GM12878 (cell line): ENCODE results near the gene TEX264. TPM values are rescaled to one million over a fixed set of nuclear protein-coding genes. Genes with fewer than 3 reads are reported as not detected.

Experiments used
- ATAC-seq: fragments of 200-7000 bp; cut with Tn5 transposase; 3 replicates; pipeline ENCODE4 v1.9.1; 2020; ENCODE audit warnings: mild to moderate bottlenecking, moderate library complexity
- BruUV-seq: library from RNA; stranded (reverse); fragments of 400-500 nt; replicated peaks from 2 replicates; lab custom pipeline; 2021; lab: Mats Ljungman, UMichigan
- CTCF ChIA-PET: fragments of 300-600 bp; sonication (Branson Sonifier 250); formaldehyde crosslinking; extraction: SDS; loops from one replicate; lab custom pipeline; 2021; ENCODE audit warnings: inconsistent platforms; lab: Yijun Ruan, JAX
- POLR2A ChIA-PET: fragments of 350-600 bp; formaldehyde crosslinking; extraction: SDS; loops from one replicate; lab custom pipeline; 2021; ENCODE audit warnings: inconsistent platforms; lab: Charles Lee
- RAD21 ChIA-PET: fragments of 300-600 bp; sonication (Branson Sonifier 250); formaldehyde crosslinking; loops from one replicate; lab custom pipeline; 2023; ENCODE audit warnings: antibody characterized with exemption; ENCODE audit not compliant: unreplicated experiment; lab: Charles Lee
- SMC1A ChIA-PET: fragments of 300-600 bp; sonication (Branson Sonifier 250); formaldehyde crosslinking; loops from one replicate; lab custom pipeline; 2023; ENCODE audit not compliant: unreplicated experiment, uncharacterized antibody; lab: Charles Lee
- DNase-seq: peaks from one replicate; pipeline ENCODE4 v3.0.0-alpha.2; 2011; ENCODE audit warnings: low read depth, low spot score
- FAIRE-seq: peaks from 3 replicates; lab custom pipeline; 2011; peaks lifted over from hg19 to GRCh38; lab: Jason Lieb, UNC
- H2AFZ ChIP-seq: 2 replicates; pipeline ENCODE4 v1.6.0; 2011; ENCODE audit warnings: low read depth, low read length, control low read depth; ENCODE audit not compliant: control insufficient read depth
- H3K27ac ChIP-seq: 2 replicates; pipeline ENCODE4 v1.5.1; 2011; ENCODE audit warnings: control low read depth; ENCODE audit not compliant: control insufficient read depth, insufficient read depth
- H3K27me3 ChIP-seq, 2 experiments: replicated peaks in 1 of 2; 2 replicates each; pipeline versions ENCODE4 v1.6.0 to v1.6.1; 2011; ENCODE audit warnings: low read length in 1 of 2; ENCODE audit not compliant: control insufficient read depth in 2 of 2, insufficient read depth in 2 of 2
- H3K36me3 ChIP-seq, 2 experiments: 2 replicates each; pipeline ENCODE4 v1.5.1; 2011; ENCODE audit warnings: low read length in 1 of 2; ENCODE audit not compliant: control insufficient read depth in 2 of 2, insufficient read depth in 2 of 2
- H3K4me1 ChIP-seq: 2 replicates; pipeline ENCODE4 v1.6.1; 2011; ENCODE audit warnings: mild to moderate bottlenecking, low read length, moderate library complexity, mixed read lengths; ENCODE audit not compliant: control insufficient read depth, insufficient read depth
- H3K4me2 ChIP-seq: 2 replicates; pipeline ENCODE4 v1.6.0; 2011; ENCODE audit warnings: control low read depth; ENCODE audit not compliant: control insufficient read depth, insufficient read depth
- H3K4me3 ChIP-seq: fragments of 200-600 bp; sonication (generic); 2 replicates; pipeline ENCODE4 v1.5.1; 2016
- H3K79me2 ChIP-seq: 2 replicates; pipeline ENCODE4 v1.6.0; 2011; ENCODE audit warnings: low read length; ENCODE audit not compliant: control insufficient read depth, insufficient read depth
- H3K9ac ChIP-seq: 2 replicates; pipeline ENCODE4 v1.8.0; 2011; ENCODE audit warnings: low read length, control low read depth, mixed read lengths; ENCODE audit not compliant: control insufficient read depth, insufficient read depth
- H3K9me3 ChIP-seq: replicated peaks from 3 replicates; pipeline ENCODE4 v1.5.1; 2011; ENCODE audit warnings: mild to moderate bottlenecking, low read length; ENCODE audit not compliant: control insufficient read depth, insufficient read depth
- H4K20me1 ChIP-seq: 2 replicates; pipeline ENCODE4 v1.6.0; 2011; ENCODE audit not compliant: control insufficient read depth, insufficient read depth
- CREM ChIP-seq: IDR thresholded peaks from 2 replicates; pipeline ENCODE4 v1.6.1; 2014; ENCODE audit warnings: antibody characterized with exemption, low read depth
- ETV6 ChIP-seq, 2 experiments: fragments of 450-650 bp in 1 of 2; IDR thresholded peaks in 1 of 2; conservative IDR thresholded peaks in 1 of 2; 2 replicates each; pipeline ENCODE4 v1.6.1; 2014; ENCODE audit warnings: antibody characterized with exemption in 1 of 2, borderline replicate concordance in 1 of 2, low read depth in 1 of 2, mild to moderate bottlenecking in 1 of 2, moderate library complexity in 1 of 2
- FOS ChIP-seq: IDR thresholded peaks from 3 replicates; pipeline ENCODE4 v1.6.1; 2011; ENCODE audit warnings: borderline replicate concordance; ENCODE audit not compliant: insufficient read length; ENCODE audit errors: extremely low read depth
- MTA3 ChIP-seq: IDR thresholded peaks from 2 replicates; pipeline ENCODE4 v1.6.1; 2012; ENCODE audit warnings: low read length, inconsistent platforms, borderline replicate concordance
- PAX8 ChIP-seq: fragments of 450-650 bp; IDR thresholded peaks from 2 replicates; pipeline ENCODE4 v1.6.1; 2017; ENCODE audit warnings: mild to moderate bottlenecking, moderate library complexity
- WGBS: methylation state at CpG from one replicate; pipeline ENCODE4 v1.1.6; 2016; ENCODE audit warnings: low lambda C conversion rate; ENCODE audit not compliant: insufficient replicate concordance, insufficient coverage; ENCODE audit errors: missing lambda C conversion rate; 5-methylcytosine and 5-hydroxymethylcytosine counted together
- in situ Hi-C: fragments of 300-500 bp; cut with MboI; formaldehyde crosslinking; loops from 9 replicates; pipeline ENCODE4 v1.14.3; 2018; ENCODE audit warnings: mixed read lengths
- intact Hi-C: fragments of 100-400 bp; cut with micrococcal nuclease; formaldehyde crosslinking; loops from one replicate; pipeline ENCODE4 v1.14.2; 2022; ENCODE audit not compliant: unreplicated experiment
- polyA plus RNA-seq, 11 experiments: library from polyadenylated mRNA; depleted of rRNA in 4 of 11; unstranded in 6 of 11; stranded (reverse) in 5 of 11; fragments of >200 nt; fragmentation: Nextera tagmentation in 4 of 11; fragmentation: Illumina TruSeq in 1 of 11; extraction: Ambion mirVana in 4 of 11; extraction: Trizol in 1 of 11; gene quantifications; 1 replicate in 1 of 11; 2 replicates in 10 of 11; pipeline versions ENCODE4 v1.2.1 to v1.2.3, GENCODE V29; 2011 to 2016; ENCODE audit warnings: inconsistent platforms in 2 of 11, missing spikeins in 2 of 11, low read depth in 1 of 11
- total RNA-seq, 4 experiments: library from RNA; depleted of rRNA in 3 of 4; stranded (reverse); fragments of >200 nt in 3 of 4; fragmentation: Illumina TruSeq in 1 of 4; extraction: Trizol in 1 of 4; gene quantifications; 2 replicates each; pipeline versions ENCODE4 v1.2.1 to v1.2.3, GENCODE V29; 2013 to 2021
- TF ChIP-seq, protein P1 (sequence below): IDR thresholded peaks from 2 replicates; pipeline ENCODE4 v1.6.1; 2011; ENCODE audit warnings: borderline replicate concordance, low read depth, mild to moderate bottlenecking, moderate library complexity, low read length; ENCODE audit not compliant: insufficient read depth, poor library complexity, severe bottlenecking
- TF ChIP-seq, protein P2 (sequence below): fragments of 450-650 bp; IDR thresholded peaks from 2 replicates; pipeline ENCODE4 v1.6.1; 2018; ENCODE audit warnings: mild to moderate bottlenecking, low read depth, moderate library complexity; ENCODE audit not compliant: partially characterized antibody

Gene TEX264
- total and polyA plus RNA-seq, 10 of the 15 experiments (the other 5 are each of a cell fraction or from before 2014, with no cell fraction given) = 3.6 to 63.0 (median 52.4) TPM

DNA sequence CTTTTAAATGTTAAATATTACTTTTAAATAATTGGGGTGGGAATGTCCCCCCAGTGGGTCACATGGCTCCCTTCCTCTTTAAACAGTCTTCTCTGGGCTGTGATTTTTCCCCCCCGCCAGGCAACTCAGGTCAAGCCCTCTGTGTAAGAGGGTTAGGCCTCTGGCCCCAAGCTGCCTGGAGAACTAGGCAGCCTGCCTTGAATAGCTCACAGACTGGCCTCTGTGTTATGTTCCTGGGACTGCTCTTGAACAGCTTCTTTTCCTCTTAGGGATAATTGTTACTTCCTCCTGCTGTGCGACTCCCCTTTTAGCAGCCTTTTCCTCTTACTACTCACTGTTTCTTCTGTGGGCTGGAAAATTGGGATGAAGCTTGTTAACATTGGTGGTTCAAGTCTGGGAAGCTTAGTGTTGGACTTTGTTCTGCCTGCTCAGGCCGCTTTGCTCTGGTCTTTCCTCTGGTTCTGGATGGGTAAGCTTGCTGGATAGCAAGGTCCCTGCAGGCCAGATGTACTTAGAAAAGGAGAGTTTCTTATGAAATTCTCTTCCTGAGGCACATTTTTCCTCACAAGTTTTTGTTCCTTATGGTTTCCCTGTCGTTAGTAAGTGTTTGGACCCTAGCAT is 2.2 kb downstream of the TEX264 start:
- no peaks in the 10 kb centered on the region; a peak in 3 of 4 replicates for H3K36me3 ChIP-seq
- ChIA-PET RAD21 (interaction anchor here (1.0 to 9.9 kb wide), 5 partner anchors 8 to 290 kb away, joined by 3 to 189 read pairs (median 5); partner anchors contain the start of gene DCAF1), SMC1A (interaction anchor here (1.1 to 8.7 kb wide), 5 partner anchors 8 to 172 kb away, joined by 3 to 168 read pairs (median 7); partner anchors contain the start of gene DCAF1), CTCF (interaction anchor here (0.7 to 14.0 kb wide), 7 partner anchors 8 to 283 kb away, joined by 3 to 331 read pairs (median 16); partner anchors contain the start of genes DCAF1 and RBM15B), POLR2A (interaction anchor here (0.6 to 7.5 kb wide), 4 partner anchors 9 to 173 kb away, joined by 3 to 105 read pairs (median 21); partner anchors contain the start of gene DCAF1)
- no peaks in the 10 kb centered on the region for H3K27me3 ChIP-seq
- no peak overlapping the region for H3K9ac ChIP-seq
- peaks cover 3% of the 10 kb centered on the region; the same call in 1 of the 2 replicates for H4K20me1 ChIP-seq
- H2AFZ ChIP-seq = no peak overlapping the region
- no TSS peak for BruUV-seq
- in situ Hi-C loops = no loop called here
- H3K79me2 ChIP-seq = peaks cover 19% of the 10 kb centered on the region
- FAIRE-seq (no peak), DNase-seq (no peak), ATAC-seq (no peak)
- H3K4me1 ChIP-seq = peaks cover 22% of the 10 kb centered on the region
- H3K9me3 ChIP-seq = no peaks in the 10 kb centered on the region
- peak overlapping the region; percentile 98 for H3K4me2 ChIP-seq
- H3K4me3 ChIP-seq = no peak overlapping the region; the same call in 1 of the 2 replicates
- intact Hi-C loops = loop anchor here (5.0 kb wide), 1 partner anchor 286 kb away; the partner anchor contains the start of gene MANF
- TF ChIP-seq, protein P1, sequence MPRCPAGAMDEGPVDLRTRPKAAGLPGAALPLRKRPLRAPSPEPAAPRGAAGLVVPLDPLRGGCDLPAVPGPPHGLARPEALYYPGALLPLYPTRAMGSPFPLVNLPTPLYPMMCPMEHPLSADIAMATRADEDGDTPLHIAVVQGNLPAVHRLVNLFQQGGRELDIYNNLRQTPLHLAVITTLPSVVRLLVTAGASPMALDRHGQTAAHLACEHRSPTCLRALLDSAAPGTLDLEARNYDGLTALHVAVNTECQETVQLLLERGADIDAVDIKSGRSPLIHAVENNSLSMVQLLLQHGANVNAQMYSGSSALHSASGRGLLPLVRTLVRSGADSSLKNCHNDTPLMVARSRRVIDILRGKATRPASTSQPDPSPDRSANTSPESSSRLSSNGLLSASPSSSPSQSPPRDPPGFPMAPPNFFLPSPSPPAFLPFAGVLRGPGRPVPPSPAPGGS = no peak
- TF ChIP-seq CREM (no peak), MTA3 (no peak), FOS (no peak), ETV6 (conservative IDR thresholded peaks at IDR 0.05 in 1 of 2, IDR thresholded peaks at IDR 0.05 in 1 of 2; ENCODE audit: borderline replicate concordance in 1 of 2, low read depth in 1 of 2) (no peak), PAX8 (no peak)
- TF ChIP-seq, protein P2, sequence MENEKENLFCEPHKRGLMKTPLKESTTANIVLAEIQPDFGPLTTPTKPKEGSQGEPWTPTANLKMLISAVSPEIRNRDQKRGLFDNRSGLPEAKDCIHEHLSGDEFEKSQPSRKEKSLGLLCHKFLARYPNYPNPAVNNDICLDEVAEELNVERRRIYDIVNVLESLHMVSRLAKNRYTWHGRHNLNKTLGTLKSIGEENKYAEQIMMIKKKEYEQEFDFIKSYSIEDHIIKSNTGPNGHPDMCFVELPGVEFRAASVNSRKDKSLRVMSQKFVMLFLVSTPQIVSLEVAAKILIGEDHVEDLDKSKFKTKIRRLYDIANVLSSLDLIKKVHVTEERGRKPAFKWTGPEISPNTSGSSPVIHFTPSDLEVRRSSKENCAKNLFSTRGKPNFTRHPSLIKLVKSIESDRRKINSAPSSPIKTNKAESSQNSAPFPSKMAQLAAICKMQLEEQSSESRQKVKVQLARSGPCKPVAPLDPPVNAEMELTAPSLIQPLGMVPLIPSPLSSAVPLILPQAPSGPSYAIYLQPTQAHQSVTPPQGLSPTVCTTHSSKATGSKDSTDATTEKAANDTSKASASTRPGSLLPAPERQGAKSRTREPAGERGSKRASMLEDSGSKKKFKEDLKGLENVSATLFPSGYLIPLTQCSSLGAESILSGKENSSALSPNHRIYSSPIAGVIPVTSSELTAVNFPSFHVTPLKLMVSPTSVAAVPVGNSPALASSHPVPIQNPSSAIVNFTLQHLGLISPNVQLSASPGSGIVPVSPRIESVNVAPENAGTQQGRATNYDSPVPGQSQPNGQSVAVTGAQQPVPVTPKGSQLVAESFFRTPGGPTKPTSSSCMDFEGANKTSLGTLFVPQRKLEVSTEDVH = no peak
- TF ChIP-seq, all 136 proteins: peak for 0
- 87% methylated on average over 4 of the region's 4 CpGs for WGBS
- 0 out of 2 replicates have a peak overlapping the region, but pooled peaks have one; percentile 22 for H3K27ac ChIP-seq
